Liver (tissue), 9 donors: Measurements from ENCODE around the gene GNB1L. TPM values are rescaled to one million over a fixed set of nuclear protein-coding genes. Genes with fewer than 3 reads are reported as not detected.

Experiments used
- DNase-seq: peaks from one replicate; pipeline ENCODE4 v3.0.0-alpha.2; 2017; ENCODE audit warnings: low spot score
- H3K27ac ChIP-seq, 2 donors: one replicate each; pipeline ENCODE4 v1.7.0; 2013; ENCODE audit warnings: inconsistent platforms in 2 of 2, low read length in 2 of 2, control low read depth in 1 of 2, low read depth in 1 of 2, mild to moderate bottlenecking in 1 of 2
- H3K27me3 ChIP-seq, 4 donors: one replicate each; pipeline versions ENCODE4 v1.6.1 to v1.7.0; 2013; ENCODE audit warnings: low read length in 3 of 4, inconsistent platforms in 1 of 4, mild to moderate bottlenecking in 1 of 4, moderate library complexity in 1 of 4; ENCODE audit not compliant: control insufficient read depth in 4 of 4, insufficient read depth in 4 of 4
- H3K36me3 ChIP-seq, 4 donors: one replicate each; pipeline versions ENCODE4 v1.6.1 to v1.7.0; 2013; ENCODE audit warnings: low read length in 3 of 4, mild to moderate bottlenecking in 3 of 4, low read depth in 1 of 4, moderate library complexity in 1 of 4; ENCODE audit not compliant: control insufficient read depth in 4 of 4, insufficient read depth in 3 of 4
- H3K4me1 ChIP-seq, 4 donors: one replicate each; pipeline versions ENCODE4 v1.6.1 to v1.7.0; 2013; ENCODE audit warnings: low read length in 3 of 4, mild to moderate bottlenecking in 3 of 4, moderate library complexity in 1 of 4; ENCODE audit not compliant: control insufficient read depth in 4 of 4, insufficient read depth in 4 of 4
- H3K4me3 ChIP-seq, 3 donors: one replicate each; pipeline versions ENCODE4 v1.6.1 to v1.7.0; 2013; ENCODE audit warnings: low read length in 3 of 3, control low read depth in 1 of 3, low read depth in 1 of 3, mild to moderate bottlenecking in 1 of 3
- H3K9ac ChIP-seq, 2 donors: one replicate each; pipeline ENCODE4 v1.7.0; 2013; ENCODE audit warnings: low read length in 2 of 2, mild to moderate bottlenecking in 2 of 2, moderate library complexity in 2 of 2, control low read depth in 1 of 2, low read depth in 1 of 2
- H3K9me3 ChIP-seq, 4 donors: one replicate each; pipeline versions ENCODE4 v1.6.1 to v1.7.0; 2013; ENCODE audit warnings: low read length in 3 of 4; ENCODE audit not compliant: control insufficient read depth in 4 of 4
- EGR1 ChIP-seq, 2 donors: IDR thresholded peaks; 2 replicates each; pipeline ENCODE4 v1.6.1; 2016 to 2018; ENCODE audit warnings: antibody characterized with exemption in 2 of 2, low read depth in 2 of 2
- FOXA1 ChIP-seq: IDR thresholded peaks from 2 replicates; pipeline ENCODE4 v1.6.1; 2016; ENCODE audit warnings: antibody characterized with exemption
- FOXA2 ChIP-seq: IDR thresholded peaks from 2 replicates; pipeline ENCODE4 v1.6.1; 2016; ENCODE audit warnings: antibody characterized with exemption
- GABPA ChIP-seq, 2 donors: IDR thresholded peaks in 1 of 2; conservative IDR thresholded peaks in 1 of 2; 2 replicates each; pipeline ENCODE4 v1.6.1; 2016; ENCODE audit warnings: antibody characterized with exemption in 2 of 2, mild to moderate bottlenecking in 1 of 2, moderate library complexity in 1 of 2
- HNF4A ChIP-seq, 2 donors: conservative IDR thresholded peaks; 2 replicates each; pipeline ENCODE4 v1.6.1; 2016; ENCODE audit warnings: antibody characterized with exemption in 2 of 2, mild to moderate bottlenecking in 2 of 2
- HNF4G ChIP-seq: IDR thresholded peaks from 2 replicates; pipeline ENCODE4 v1.6.1; 2016; ENCODE audit warnings: antibody characterized with exemption
- JUND ChIP-seq, 2 donors: IDR thresholded peaks; 2 replicates each; pipeline ENCODE4 v1.6.1; 2016; ENCODE audit warnings: antibody characterized with exemption in 2 of 2
- NR2F2 ChIP-seq: IDR thresholded peaks from 2 replicates; pipeline ENCODE4 v1.6.1; 2016; ENCODE audit warnings: antibody characterized with exemption
- RAD21 ChIP-seq, 2 donors: IDR thresholded peaks; 2 replicates each; pipeline ENCODE4 v1.6.1; 2016; ENCODE audit warnings: antibody characterized with exemption in 2 of 2, mild to moderate bottlenecking in 2 of 2
- RXRA ChIP-seq, 2 donors: IDR thresholded peaks; 2 replicates each; pipeline ENCODE4 v1.6.1; 2017 to 2018; ENCODE audit warnings: antibody characterized with exemption in 2 of 2, mild to moderate bottlenecking in 1 of 2
- SP1 ChIP-seq: IDR thresholded peaks from 2 replicates; pipeline ENCODE4 v1.6.1; 2018; ENCODE audit warnings: antibody characterized with exemption, mild to moderate bottlenecking
- TAF1 ChIP-seq: conservative IDR thresholded peaks from 2 replicates; pipeline ENCODE4 v1.6.1; 2016; ENCODE audit warnings: antibody characterized with exemption, mild to moderate bottlenecking
- YY1 ChIP-seq: IDR thresholded peaks from 2 replicates; pipeline ENCODE4 v1.6.1; 2016; ENCODE audit warnings: antibody characterized with exemption, mild to moderate bottlenecking
- WGBS: extraction: QIAGEN DNeasy Blood & Tissue Kit; methylation state at CpG from one replicate; pipeline ENCODE4 v1.1.7; 2013; 5-methylcytosine and 5-hydroxymethylcytosine counted together
- polyA plus RNA-seq, 2 donors: library from polyadenylated mRNA; stranded (reverse) in 1 of 2; unstranded in 1 of 2; fragments of 200-250 nt in 1 of 2; fragments of >200 nt in 1 of 2; fragmentation: Nextera tagmentation in 1 of 2; extraction: Ambion mirVana in 1 of 2; gene quantifications; one replicate each; pipeline versions ENCODE4 v1.2.1 to v1.2.3, GENCODE V29; 2013 to 2015
- total RNA-seq, 2 donors: library from RNA; depleted of rRNA; stranded (reverse); fragments of >200 nt; gene quantifications; one replicate each; pipeline ENCODE4 v1.2.3, GENCODE V29; 2014
- TF ChIP-seq, protein P1 (sequence below): IDR thresholded peaks from 2 replicates; pipeline ENCODE4 v1.6.1; 2016; ENCODE audit warnings: antibody characterized with exemption
- TF ChIP-seq, protein P2 (sequence below): IDR thresholded peaks from 2 replicates; pipeline ENCODE4 v1.6.1; 2016; ENCODE audit warnings: antibody characterized with exemption
- TF ChIP-seq, protein P3 (sequence below): fragments of 150-350 bp; IDR thresholded peaks from 2 replicates; pipeline ENCODE4 v1.5.1; 2017; ENCODE audit warnings: improper control_type of control experiment, low read depth, low read length; ENCODE audit not compliant: missing input control
- TF ChIP-seq, protein P4 (sequence below): IDR thresholded peaks from 2 replicates; pipeline ENCODE4 v1.6.1; 2016; ENCODE audit warnings: antibody characterized with exemption, mild to moderate bottlenecking
- TF ChIP-seq, protein P5 (sequence below): IDR thresholded peaks from 2 replicates; pipeline ENCODE4 v1.6.1; 2016; ENCODE audit warnings: antibody characterized with exemption
- donor health status: healthy.
- donor health status: healthy.
- donor health status: healthy.
- donor health status: healthy.
- donor health status: healthy.

Gene GNB1L
- total and polyA plus RNA-seq, 4 donors = 1.5 to 3.6 (median 1.9) TPM

DNA sequence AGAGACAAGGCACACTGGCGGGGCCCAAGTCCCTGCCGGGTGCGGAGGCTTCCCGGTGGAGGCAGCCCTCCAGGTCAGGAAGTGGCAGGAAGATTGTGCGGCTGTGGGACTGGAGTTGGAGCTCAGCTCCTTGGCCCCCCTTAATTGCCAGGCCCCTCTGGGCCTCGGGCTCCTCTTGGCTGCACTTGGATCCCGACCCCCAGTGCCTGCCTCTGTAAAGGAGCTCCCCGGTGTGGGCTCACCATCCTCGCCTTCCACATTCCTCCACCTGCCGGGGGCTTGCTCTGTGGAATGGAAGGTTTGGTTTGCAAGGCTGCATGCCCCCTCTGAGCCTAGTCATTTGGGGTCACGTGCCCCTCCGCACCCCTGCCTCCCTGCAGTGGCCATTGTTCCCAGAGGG is 48.8 kb upstream of the GNB1L start:
- Histone ChIP-seq H3K27ac (no peak overlapping the region), H3K36me3 (peaks cover 3 to 20% (median 7%) of the 10 kb centered on the region in 4 donors), H3K9me3 (no peaks in the 10 kb centered on the region), H3K4me3 (no peak overlapping the region), H3K4me1 (peaks cover 0 to 4% (median 1%) of the 10 kb centered on the region in 4 donors), H3K9ac (no peak overlapping the region), H3K27me3 (no peaks in the 10 kb centered on the region)
- TF ChIP-seq, protein P1, sequence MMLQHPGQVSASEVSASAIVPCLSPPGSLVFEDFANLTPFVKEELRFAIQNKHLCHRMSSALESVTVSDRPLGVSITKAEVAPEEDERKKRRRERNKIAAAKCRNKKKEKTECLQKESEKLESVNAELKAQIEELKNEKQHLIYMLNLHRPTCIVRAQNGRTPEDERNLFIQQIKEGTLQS = no peak
- no peak for TF ChIP-seq YY1
- TF ChIP-seq HNF4A (conservative IDR thresholded peaks at IDR 0.05) = no peak
- TF ChIP-seq, protein P2, sequence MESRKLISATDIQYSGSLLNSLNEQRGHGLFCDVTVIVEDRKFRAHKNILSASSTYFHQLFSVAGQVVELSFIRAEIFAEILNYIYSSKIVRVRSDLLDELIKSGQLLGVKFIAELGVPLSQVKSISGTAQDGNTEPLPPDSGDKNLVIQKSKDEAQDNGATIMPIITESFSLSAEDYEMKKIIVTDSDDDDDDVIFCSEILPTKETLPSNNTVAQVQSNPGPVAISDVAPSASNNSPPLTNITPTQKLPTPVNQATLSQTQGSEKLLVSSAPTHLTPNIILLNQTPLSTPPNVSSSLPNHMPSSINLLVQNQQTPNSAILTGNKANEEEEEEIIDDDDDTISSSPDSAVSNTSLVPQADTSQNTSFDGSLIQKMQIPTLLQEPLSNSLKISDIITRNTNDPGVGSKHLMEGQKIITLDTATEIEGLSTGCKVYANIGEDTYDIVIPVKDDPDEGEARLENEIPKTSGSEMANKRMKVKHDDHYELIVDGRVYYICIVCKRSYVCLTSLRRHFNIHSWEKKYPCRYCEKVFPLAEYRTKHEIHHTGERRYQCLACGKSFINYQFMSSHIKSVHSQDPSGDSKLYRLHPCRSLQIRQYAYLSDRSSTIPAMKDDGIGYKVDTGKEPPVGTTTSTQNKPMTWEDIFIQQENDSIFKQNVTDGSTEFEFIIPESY = no peak
- no peak for TF ChIP-seq HNF4G
- 85% methylated on average over 12 of the region's 12 CpGs for WGBS
- DNase-seq = no peak

DNA sequence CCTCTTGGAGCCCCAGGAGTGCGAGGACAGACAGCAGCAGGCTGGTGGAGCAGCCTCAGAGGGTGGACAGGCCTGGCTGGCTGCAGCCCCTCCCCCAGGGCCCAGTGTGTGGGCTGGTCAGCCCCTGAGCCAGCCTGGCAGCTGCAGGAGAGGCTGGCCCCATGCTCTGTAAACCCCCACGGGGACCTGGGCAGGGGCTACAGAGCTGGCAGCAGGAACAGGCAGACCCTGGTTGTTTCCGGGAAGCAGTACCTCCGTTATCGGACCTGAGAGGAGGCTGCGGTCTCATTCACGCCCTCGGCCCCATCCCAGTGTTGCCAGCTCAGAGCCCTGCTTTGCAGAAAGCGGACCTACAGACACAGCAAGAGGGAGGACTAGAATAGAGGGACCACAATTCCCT is 48.4 kb upstream of the GNB1L start:
- H3K9me3 ChIP-seq = no peaks in the 10 kb centered on the region
- no peaks in the 10 kb centered on the region for H3K27me3 ChIP-seq
- 94% methylated on average over 9 of the region's 9 CpGs for WGBS
- H3K36me3 ChIP-seq = peaks cover 4 to 18% (median 5%) of the 10 kb centered on the region in 4 donors
- no peak overlapping the region for H3K9ac ChIP-seq
- H3K4me1 ChIP-seq = peaks cover 0 to 4% (median 1%) of the 10 kb centered on the region in 4 donors
- TF ChIP-seq, protein P3, sequence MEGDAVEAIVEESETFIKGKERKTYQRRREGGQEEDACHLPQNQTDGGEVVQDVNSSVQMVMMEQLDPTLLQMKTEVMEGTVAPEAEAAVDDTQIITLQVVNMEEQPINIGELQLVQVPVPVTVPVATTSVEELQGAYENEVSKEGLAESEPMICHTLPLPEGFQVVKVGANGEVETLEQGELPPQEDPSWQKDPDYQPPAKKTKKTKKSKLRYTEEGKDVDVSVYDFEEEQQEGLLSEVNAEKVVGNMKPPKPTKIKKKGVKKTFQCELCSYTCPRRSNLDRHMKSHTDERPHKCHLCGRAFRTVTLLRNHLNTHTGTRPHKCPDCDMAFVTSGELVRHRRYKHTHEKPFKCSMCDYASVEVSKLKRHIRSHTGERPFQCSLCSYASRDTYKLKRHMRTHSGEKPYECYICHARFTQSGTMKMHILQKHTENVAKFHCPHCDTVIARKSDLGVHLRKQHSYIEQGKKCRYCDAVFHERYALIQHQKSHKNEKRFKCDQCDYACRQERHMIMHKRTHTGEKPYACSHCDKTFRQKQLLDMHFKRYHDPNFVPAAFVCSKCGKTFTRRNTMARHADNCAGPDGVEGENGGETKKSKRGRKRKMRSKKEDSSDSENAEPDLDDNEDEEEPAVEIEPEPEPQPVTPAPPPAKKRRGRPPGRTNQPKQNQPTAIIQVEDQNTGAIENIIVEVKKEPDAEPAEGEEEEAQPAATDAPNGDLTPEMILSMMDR = no peak
- TF ChIP-seq NR2F2 (no peak), SP1 (no peak), JUND (IDR thresholded peaks at IDR 0.05) (no peak), EGR1 (IDR thresholded peaks at IDR 0.05; ENCODE audit: low read depth in 2 of 2) (no peak), GABPA (IDR thresholded peaks at IDR 0.05 in 1 of 2, conservative IDR thresholded peaks at IDR 0.05 in 1 of 2) (no peak), RXRA (IDR thresholded peaks at IDR 0.05) (no peak), FOXA2 (no peak), RAD21 (IDR thresholded peaks at IDR 0.05) (no peak), HNF4A (conservative IDR thresholded peaks at IDR 0.05) (no peak), YY1 (no peak), TAF1 (no peak), HNF4G (no peak), FOXA1 (no peak)
- TF ChIP-seq, protein P4, sequence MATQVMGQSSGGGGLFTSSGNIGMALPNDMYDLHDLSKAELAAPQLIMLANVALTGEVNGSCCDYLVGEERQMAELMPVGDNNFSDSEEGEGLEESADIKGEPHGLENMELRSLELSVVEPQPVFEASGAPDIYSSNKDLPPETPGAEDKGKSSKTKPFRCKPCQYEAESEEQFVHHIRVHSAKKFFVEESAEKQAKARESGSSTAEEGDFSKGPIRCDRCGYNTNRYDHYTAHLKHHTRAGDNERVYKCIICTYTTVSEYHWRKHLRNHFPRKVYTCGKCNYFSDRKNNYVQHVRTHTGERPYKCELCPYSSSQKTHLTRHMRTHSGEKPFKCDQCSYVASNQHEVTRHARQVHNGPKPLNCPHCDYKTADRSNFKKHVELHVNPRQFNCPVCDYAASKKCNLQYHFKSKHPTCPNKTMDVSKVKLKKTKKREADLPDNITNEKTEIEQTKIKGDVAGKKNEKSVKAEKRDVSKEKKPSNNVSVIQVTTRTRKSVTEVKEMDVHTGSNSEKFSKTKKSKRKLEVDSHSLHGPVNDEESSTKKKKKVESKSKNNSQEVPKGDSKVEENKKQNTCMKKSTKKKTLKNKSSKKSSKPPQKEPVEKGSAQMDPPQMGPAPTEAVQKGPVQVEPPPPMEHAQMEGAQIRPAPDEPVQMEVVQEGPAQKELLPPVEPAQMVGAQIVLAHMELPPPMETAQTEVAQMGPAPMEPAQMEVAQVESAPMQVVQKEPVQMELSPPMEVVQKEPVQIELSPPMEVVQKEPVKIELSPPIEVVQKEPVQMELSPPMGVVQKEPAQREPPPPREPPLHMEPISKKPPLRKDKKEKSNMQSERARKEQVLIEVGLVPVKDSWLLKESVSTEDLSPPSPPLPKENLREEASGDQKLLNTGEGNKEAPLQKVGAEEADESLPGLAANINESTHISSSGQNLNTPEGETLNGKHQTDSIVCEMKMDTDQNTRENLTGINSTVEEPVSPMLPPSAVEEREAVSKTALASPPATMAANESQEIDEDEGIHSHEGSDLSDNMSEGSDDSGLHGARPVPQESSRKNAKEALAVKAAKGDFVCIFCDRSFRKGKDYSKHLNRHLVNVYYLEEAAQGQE = no peak
- TF ChIP-seq, protein P5, sequence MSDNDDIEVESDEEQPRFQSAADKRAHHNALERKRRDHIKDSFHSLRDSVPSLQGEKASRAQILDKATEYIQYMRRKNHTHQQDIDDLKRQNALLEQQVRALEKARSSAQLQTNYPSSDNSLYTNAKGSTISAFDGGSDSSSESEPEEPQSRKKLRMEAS = no peak
- TF ChIP-seq, protein P1 = no peak
- H3K4me3 ChIP-seq = no peak overlapping the region
- H3K27ac ChIP-seq = no peak overlapping the region
- no peak for DNase-seq
